Gastroesophageal sphincter (tissue), 3 donors: ENCODE measurements around the gene GATAD1.

ENCODE experiments used
- CTCF ChIP-seq, 4 experiments: fragments of 200-600 bp in 2 of 4; fragments of 450-650 bp in 2 of 4; sonication (generic) in 1 of 4; IDR thresholded peaks; one replicate each; pipeline ENCODE4 v1.5.1; 2017 to 2019; ENCODE audit warnings: antibody characterized with exemption in 4 of 4, mild to moderate bottlenecking in 2 of 4, moderate library complexity in 2 of 4
- POLR2AphosphoS5 ChIP-seq: sonication (generic); formaldehyde crosslinking; IDR thresholded peaks from one replicate; pipeline ENCODE4 v1.6.1; 2017; ENCODE audit warnings: antibody characterized with exemption

- TF ChIP-seq POLR2AphosphoS5 = no peak
- no peak for TF ChIP-seq CTCF (IDR thresholded peaks at IDR 0.05)
These were observed 49.6 kb downstream of the GATAD1 start for GRCh38 chr7:92496876-92497275.
